ENCODE data around the gene KRTAP10-7. TPM values are rescaled to one million over a fixed set of nuclear protein-coding genes. Genes with fewer than 3 reads are reported as not detected.
"Not testable (repeated sequence)": the region's sequence is repeated elsewhere in the genome, so short reads cannot be mapped to it uniquely, and the experiment has no call there.

The KRTAP10-7 gene
- total RNA-seq, 6 experiments from 2014 or later: not detected

DNA sequence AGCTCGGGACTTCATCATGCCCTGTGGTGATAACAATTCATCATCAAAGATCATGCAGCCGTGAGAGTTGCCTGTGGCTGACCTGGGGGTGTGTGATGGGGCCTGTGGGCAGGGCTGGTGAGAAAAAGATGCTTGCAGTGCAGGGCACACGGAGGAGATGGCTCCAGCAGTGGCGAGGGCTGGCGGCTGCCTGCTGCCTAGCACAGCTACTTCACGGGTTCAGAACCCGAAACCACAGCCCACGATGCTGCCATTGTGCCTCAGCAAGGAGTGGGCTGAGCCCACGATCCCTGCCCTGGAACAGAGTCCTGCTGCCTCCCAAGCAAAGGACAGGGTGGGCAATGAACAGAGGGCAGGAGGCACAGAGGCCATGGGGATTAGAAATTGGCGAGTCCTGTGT lies 25.9 kb downstream of the KRTAP10-7 start:
- WGBS (ENCODE audit: insufficient coverage, low coverage, low lambda C conversion rate, missing lambda C conversion rate): 81% methylated on average over 2 of the region's 10 CpGs
- ATAC-seq (no peak), DNase-seq (no peak)
- intact Hi-C loops (cut with DNase I): no loop called here
- Histone ChIP-seq H3K27me3 (no peaks in the 10 kb centered on the region), H3K9me3 (peaks cover 0 to 3% (median 0%) of the 10 kb centered on the region in 4 donors), H3K4me3 (no peak overlapping the region), H3K4me1 (no peaks in the 10 kb centered on the region), H3K27ac (no peak overlapping the region), H3K36me3 (no peaks in the 10 kb centered on the region)
- no peak for TF ChIP-seq POLR2A (IDR thresholded peaks at IDR 0.05)

GRCh38 chr21:44626673-44627143 lies 26.3 kb downstream of the KRTAP10-7 start, which contains the start of gene KRTAP10-9:
KRTAP10-9 (plus strand) TSS chr21:44627093; CDS start chr21:44627172, 79 bp downstream.
- Histone ChIP-seq H3K9me3 (peaks cover 0 to 4% (median 0%) of the 10 kb centered on the region in 4 donors), H3K4me1 (no peaks in the 10 kb centered on the region), H3K4me3 (no peak within 1 kb of the TSS), H3K27ac (no peak within 1 kb of the TSS), H3K27me3 (no peaks in the 10 kb centered on the region), H3K36me3 (no peaks in the 10 kb centered on the region)
- intact Hi-C loops (cut with DNase I): no loop called here
- DNase-seq: no peak
- no CpG with 5 or more reads among the region's 7 CpGs for WGBS (ENCODE audit: insufficient coverage, low coverage, low lambda C conversion rate, missing lambda C conversion rate)
- no peak for TF ChIP-seq POLR2A (IDR thresholded peaks at IDR 0.05)
- TF ChIP-seq, protein P1, sequence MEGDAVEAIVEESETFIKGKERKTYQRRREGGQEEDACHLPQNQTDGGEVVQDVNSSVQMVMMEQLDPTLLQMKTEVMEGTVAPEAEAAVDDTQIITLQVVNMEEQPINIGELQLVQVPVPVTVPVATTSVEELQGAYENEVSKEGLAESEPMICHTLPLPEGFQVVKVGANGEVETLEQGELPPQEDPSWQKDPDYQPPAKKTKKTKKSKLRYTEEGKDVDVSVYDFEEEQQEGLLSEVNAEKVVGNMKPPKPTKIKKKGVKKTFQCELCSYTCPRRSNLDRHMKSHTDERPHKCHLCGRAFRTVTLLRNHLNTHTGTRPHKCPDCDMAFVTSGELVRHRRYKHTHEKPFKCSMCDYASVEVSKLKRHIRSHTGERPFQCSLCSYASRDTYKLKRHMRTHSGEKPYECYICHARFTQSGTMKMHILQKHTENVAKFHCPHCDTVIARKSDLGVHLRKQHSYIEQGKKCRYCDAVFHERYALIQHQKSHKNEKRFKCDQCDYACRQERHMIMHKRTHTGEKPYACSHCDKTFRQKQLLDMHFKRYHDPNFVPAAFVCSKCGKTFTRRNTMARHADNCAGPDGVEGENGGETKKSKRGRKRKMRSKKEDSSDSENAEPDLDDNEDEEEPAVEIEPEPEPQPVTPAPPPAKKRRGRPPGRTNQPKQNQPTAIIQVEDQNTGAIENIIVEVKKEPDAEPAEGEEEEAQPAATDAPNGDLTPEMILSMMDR (IDR thresholded peaks at IDR 0.05): no peak
- no peak for ATAC-seq

GRCh38 chr21:44627181-44627822 lies 26.9 kb downstream of the KRTAP10-7 start:
- H3K4me3 ChIP-seq; ATAC-seq; intact Hi-C loops (cut with DNase I); H3K36me3 ChIP-seq; H3K27me3 ChIP-seq; H3K9me3 ChIP-seq; H3K4me1 ChIP-seq; H3K27ac ChIP-seq; DNase-seq: not testable (repeated sequence)
- WGBS (ENCODE audit: insufficient coverage, low coverage, low lambda C conversion rate, missing lambda C conversion rate): 68% methylated on average over 4 of the region's 20 CpGs

DNA sequence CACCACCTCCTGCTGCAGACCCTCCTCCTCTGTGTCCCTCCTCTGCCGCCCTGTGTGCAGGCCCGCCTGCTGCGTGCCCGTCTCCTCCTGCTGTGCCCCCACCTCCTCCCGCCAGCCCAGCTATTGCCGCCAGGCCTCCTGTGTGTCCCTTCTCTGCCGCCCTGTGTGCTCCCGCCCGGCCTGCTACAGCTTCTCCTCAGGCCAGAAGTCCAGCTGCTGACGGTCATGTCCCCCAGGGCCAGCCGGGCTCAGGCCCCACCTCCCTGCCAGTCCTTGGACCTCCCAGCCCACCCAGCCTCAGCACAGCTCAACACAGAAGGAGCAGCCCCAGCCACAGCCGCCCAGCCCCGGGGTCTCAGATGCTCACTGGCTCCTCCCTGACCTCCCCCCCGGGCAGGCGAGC lies 27.4 kb downstream of the KRTAP10-7 start:
- H3K27me3 ChIP-seq; ATAC-seq; DNase-seq; H3K9me3 ChIP-seq; H3K4me3 ChIP-seq; H3K4me1 ChIP-seq; H3K27ac ChIP-seq; intact Hi-C loops (cut with DNase I); H3K36me3 ChIP-seq: not testable (repeated sequence)
- 64% methylated on average over 7 of the region's 15 CpGs for whole genome bisulfite sequencing (ENCODE audit: insufficient coverage, low coverage, low lambda C conversion rate, missing lambda C conversion rate)

DNA sequence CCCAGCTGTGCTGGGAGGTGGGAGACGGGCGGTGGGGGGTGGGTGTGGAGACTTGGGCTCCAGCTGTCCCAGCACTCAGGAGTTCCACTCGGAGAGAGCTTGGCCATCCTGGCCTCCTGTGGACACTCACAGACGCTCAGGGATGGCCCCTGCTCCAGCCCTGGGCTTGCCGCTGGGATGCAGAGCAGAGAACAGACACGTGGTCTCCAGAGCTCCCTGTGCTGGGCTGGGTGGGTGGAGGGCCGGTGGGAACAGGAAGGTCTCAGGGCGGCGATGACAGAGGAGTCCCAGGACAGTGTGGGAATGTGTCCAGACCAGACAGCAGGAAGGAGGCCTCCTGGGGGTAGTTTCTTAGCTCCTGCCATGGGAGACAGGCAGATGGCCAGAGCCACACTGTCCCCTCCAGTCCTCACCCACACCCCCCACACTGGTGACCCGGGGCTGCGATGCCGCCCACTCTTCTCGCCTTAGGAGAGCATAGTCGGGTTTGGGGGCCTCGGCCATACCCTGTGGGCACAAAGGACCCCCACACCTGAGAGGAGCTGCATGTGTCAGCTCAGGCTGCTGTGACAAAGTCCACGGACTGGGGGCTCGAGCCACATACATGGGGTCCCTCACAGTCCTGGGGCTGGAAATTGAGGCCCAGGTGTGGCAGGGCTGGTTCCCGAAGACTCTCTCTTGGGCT lies 28.5 kb downstream of the KRTAP10-7 start:
- H3K4me3 ChIP-seq: no peak overlapping the region
- no peak for TF ChIP-seq POLR2A (IDR thresholded peaks at IDR 0.05)
- TF ChIP-seq, protein P1 (IDR thresholded peaks at IDR 0.05): no peak
- H3K36me3 ChIP-seq: no peaks in the 10 kb centered on the region
- no peaks in the 10 kb centered on the region for H3K4me1 ChIP-seq
- no peak overlapping the region for H3K27ac ChIP-seq
- DNase-seq (no peak), ATAC-seq (peak in 1 of 4 donors; percentile 29)
- WGBS (ENCODE audit: insufficient coverage, low coverage, low lambda C conversion rate, missing lambda C conversion rate): 71% methylated on average over 6 of the region's 18 CpGs
- intact Hi-C loops (cut with DNase I): no loop called here
- H3K27me3 ChIP-seq: no peaks in the 10 kb centered on the region
- H3K9me3 ChIP-seq: peaks cover 0 to 7% (median 0%) of the 10 kb centered on the region in 4 donors

DNA sequence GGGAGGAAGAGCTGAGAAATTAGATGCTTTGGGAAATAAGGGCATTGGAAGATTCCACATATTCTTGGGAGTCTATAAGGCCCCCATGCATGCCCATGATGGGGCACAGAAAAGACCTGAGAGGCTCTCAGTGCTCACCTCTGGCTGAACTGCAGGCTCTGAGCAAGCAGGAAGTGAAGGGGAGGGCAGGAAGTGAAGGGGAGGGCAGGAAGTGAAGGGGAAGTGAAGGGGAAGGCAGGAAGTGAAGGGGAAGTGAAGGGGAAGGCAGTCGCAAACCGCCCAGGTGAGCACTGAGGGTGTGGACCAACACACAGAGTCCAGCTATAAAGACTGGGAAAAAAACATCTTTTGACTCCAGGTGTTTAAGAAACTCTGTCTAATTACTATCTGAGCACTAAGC lies 30.0 kb downstream of the KRTAP10-7 start:
- Histone ChIP-seq H3K36me3 (no peaks in the 10 kb centered on the region), H3K27me3 (no peaks in the 10 kb centered on the region), H3K4me3 (no peak overlapping the region), H3K27ac (no peak overlapping the region), H3K4me1 (no peaks in the 10 kb centered on the region), H3K9me3 (peaks cover 0 to 7% (median 0%) of the 10 kb centered on the region in 4 donors)
- intact Hi-C loops (cut with DNase I): no loop called here
- no peak for DNase-seq
- WGBS (ENCODE audit: insufficient coverage, low coverage, low lambda C conversion rate, missing lambda C conversion rate): 63% methylated on average over 2 of the region's 2 CpGs
- ATAC-seq: no peak
- TF ChIP-seq, protein P1 (IDR thresholded peaks at IDR 0.05): no peak
- TF ChIP-seq POLR2A (IDR thresholded peaks at IDR 0.05): no peak

Measured in right lobe of liver (tissue), 6 donors.